Stimulated activated CD4-positive, alpha-beta T cell treated with anti-CD3 and anti-CD28 coated beads, TNF-alpha, amount 100 ng/mL, for 24 hours (primary cell): Measurements from ENCODE around the gene RYR2.
"Not testable (repeated sequence)": the region's sequence is repeated elsewhere in the genome, so short reads cannot be mapped to it uniquely, and the experiment has no call there.

Experiments used
- DNase-seq, 3 experiments: peaks; one replicate each; pipeline ENCODE4 v3.0.0-alpha.2; 2020; ENCODE audit warnings: low read depth in 3 of 3

RYR2 gene

GRCh38 chr1:237250055-237250454 is 208.1 kb downstream of the RYR2 start:
- DNase-seq: no peak

- DNase-seq: no peak
Observed at GRCh38 chr1:237255071-237255470, 213.1 kb downstream of the RYR2 start.

DNA sequence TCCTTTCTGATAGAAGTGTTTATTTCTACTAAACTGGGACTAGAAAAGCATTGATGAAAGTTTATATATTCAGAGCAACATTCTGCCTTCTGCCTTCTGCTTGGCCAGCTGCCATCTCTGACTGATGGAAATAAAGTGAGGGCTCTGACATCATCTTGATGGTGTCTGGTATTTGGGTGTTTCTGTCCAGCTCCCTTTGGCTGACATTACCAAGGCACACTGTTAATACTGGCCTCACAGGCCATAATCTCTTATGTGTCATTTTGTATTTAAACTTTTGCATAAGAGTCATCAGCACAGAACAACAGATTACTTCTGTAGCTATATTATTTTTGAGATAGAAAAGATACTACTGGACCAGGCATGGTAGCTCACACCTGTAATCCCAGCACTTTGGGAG is 216.9 kb downstream of the RYR2 start:
- no peak for DNase-seq

DNA sequence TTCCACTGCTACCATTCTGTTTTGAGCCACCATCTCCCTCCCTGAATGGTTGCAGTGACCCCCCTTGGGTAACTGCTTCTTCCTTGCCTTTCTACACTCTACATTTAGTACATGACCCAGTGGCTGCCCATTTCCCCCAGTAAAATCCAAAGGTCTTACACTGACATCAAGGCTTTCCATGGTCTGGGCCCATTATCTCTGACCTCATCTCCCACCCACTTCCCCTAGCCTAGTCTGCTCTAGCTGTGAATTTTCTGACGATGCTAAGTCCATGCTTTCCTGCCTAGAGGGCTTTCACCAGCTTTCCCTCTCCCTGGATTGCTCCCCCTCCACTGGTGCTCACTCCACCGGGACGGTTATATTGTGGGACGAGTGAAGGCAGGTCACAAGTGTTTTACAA is 219.2 kb downstream of the RYR2 start:
- DNase-seq: no peak

GRCh38 chr1:237267743-237268142 is 225.8 kb downstream of the RYR2 start:
- no peak for DNase-seq

DNA sequence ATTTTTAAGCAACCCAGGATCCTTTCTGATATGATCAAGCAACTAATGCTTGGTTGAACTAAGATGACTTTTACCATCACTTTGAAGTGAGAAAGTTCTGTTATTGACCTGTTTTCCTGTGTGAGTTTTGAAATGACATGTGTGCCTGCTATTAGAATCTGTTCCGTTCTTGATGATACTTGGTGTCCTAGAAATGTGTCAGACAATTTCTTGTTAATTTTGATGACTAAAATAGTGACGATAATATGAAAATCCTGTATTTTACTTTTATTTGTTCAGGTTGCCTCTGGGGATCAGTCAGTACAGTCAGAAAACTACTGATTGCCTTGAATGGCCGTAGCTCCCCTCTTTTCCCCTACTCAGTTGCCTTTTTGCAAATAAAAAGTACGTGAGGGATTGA is 228.0 kb downstream of the RYR2 start:
- no peak for DNase-seq

GRCh38 chr1:237270353-237270752 is 228.4 kb downstream of the RYR2 start:
- no peak for DNase-seq

GRCh38 chr1:237277994-237278393 is 236.0 kb downstream of the RYR2 start:
- DNase-seq: not testable (repeated sequence)

- no peak for DNase-seq
Observed at GRCh38 chr1:237279629-237280028, 237.6 kb downstream of the RYR2 start.

- DNase-seq: no peak
Observed at GRCh38 chr1:237281481-237281880, 239.5 kb downstream of the RYR2 start.

DNA sequence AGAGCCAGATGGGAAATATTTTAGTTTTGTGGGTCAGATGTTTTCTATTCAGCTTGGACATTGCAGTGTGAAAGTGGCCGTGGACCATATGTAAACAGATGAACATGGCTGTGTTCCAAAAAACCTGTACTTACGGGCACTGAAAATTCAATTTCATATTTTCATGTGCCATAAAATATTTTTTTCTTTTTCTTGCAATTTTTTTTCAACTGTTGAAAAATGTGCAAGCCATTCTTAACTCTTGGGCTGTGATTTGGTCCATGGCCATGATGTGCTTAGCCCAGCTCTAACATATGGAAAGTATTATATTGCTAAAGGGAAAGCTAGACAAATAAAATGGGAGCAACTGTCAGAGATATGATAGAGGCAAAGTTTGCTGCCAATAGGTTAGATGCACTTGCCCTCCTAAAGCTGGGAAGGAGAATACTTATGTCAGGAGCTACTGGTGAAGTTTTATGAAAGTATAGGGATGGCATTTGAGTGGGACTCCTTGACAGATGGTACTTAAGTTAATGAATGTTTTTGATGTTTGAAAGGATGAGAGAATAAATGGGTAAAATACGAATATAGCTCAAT is 240.3 kb downstream of the RYR2 start:
- no peak for DNase-seq

DNA sequence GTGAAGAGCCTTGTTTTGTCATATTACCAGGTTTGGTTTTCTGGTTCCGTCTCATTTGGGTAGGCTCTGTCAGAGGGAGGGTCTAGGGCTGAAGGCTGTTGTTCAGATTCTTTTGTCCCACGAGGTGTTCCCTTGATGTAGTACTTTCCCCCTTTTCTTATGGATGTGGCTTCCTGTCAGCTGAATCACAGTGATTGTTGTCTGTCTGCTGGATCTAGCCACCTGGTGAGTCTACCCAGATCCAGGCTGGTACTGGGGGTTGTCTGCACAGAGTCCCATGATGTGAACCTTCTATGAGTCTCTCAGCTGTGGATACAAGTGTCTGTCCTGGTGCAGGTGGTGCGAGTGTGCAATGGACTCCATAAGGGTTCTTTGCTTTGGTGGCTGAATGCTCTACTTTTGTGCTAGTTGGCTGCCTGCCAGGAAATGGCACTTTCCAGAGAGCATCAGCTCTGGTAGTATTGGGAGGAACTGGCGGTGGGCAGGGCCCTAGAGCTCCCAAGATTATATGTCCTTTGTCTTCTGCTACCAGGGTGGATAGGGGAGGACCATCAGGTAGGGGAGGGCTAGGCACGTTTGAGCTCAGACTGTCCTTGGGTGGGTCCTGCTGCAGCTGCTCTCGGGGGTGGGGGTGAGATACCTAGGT is 246.0 kb downstream of the RYR2 start:
- DNase-seq: no peak

DNA sequence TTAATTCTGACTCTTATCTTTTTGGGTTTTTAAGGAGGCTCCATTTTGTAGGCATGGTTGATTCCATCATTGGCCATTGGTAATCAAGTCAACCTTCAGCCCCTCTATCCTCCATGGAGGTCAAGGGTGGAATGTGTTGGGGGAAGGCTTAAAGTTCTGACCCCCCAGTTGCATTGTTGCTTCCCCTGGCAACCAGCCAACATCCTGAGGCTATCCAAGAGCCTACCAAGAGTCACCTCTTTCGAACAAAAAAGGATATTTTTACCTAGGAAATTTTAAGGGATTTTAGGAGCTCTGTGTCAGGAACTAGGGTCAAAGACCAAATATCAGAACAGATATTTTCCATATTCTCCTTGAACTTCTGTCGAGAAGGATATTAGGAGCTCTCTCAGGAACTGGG is 251.8 kb downstream of the RYR2 start:
- no peak for DNase-seq

GRCh38 chr1:237296861-237297260 is 254.9 kb downstream of the RYR2 start:
- no peak for DNase-seq

DNA sequence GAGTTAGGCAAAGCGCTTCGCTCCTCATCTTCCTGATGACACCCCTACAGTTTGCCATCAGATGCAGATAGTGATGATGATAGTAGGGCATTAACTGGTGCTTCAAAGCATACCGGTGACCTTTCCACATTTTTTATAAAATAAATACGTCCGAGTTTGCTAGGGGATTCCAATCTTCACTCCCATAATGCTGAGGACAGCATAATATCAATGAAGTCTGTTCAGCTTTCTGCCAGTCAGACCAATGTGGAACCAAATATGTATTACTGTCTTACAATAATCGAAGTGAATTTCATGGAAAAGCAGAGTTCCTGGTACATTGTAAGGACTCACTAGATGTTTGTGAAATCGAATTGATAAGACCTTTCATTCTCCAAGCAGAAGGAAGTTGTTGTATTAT is 258.7 kb downstream of the RYR2 start:
- no peak for DNase-seq

DNA sequence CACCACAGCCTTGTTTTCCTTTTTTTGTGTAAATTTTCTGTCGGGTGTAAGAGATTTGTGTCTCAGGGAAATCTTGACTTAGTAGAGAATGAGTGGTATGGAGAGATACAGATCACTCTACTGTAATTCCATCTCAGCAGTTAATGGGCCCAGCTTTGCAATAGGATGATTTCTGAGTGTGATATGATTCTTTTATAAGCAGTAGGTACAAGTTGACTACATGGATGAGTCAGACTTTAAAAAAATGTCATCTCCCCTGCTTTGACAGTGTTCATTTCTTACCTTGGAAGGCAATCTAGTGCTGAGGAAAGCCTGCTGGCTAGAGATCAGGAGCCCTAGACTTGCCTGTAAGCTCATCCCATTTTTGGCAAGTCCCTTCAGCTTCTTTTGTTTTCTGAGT is 261.9 kb downstream of the RYR2 start:
- no peak for DNase-seq

GRCh38 chr1:237306726-237307125 is 264.7 kb downstream of the RYR2 start:
- DNase-seq: no peak

DNA sequence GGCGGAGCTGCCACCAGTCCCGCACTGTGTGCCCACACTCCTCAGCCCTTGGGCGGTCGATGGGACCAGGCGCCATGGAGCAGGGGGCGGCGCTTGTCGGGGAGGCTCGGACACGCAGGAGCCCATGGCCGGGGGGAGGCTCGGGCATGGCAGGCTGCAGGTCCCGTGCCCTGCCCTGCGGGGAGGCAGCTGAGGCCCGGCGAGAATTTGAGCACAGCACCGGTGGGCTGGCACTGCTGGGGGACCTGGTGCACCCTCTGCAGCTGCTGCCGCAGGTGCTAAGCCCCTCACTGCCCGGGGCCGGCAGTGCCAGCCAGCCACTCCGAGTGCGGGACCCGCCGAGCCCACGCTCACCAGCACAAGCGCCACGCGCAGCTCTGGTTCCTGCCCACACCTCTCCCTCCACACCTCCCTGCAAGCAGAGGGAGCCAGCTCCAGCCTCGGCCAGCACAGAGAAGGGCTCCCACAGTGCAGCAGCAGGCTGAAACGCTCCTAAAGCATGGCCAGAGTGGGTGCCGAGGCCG is 267.7 kb downstream of the RYR2 start:
- no peak for DNase-seq

- no peak for DNase-seq
Observed at GRCh38 chr1:237316352-237316751, 274.4 kb downstream of the RYR2 start.

DNA sequence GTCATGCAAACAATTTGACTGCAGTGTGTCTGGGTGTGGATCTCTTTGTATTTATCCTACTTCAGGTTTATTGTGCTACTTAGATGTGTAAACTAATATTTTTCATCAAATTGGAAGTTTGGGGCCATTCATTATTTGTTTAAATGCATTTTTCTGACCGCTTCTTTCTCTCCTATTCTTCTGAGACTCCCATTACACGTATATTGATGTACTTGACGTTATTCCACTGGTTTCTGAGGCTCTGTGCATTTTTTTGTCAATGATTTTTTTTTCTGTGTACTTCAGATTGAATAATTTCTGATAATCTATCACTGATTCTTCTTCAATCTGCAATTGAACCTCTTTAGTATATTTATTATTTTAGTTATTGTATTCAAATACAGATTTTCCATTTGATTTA is 276.8 kb downstream of the RYR2 start:
- DNase-seq: no peak

DNA sequence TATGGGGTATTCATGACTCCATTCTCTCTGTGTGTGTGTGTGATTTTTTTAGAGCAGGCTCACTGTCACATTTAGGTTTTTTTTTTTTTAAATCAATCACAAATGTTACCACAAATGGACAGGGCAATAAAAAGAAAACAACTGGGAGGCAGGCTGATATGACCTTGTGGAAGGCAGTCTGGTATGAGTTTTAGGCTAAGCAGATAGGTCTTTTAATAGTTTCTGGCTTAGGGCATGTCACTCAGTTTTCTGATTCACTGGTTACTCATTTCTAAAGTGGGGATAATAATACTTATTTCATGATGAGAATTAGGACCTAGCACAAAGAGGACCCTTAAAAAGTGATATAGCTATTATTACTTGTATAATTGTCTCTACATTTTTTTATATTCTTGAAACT is 278.9 kb downstream of the RYR2 start:
- DNase-seq: no peak

DNA sequence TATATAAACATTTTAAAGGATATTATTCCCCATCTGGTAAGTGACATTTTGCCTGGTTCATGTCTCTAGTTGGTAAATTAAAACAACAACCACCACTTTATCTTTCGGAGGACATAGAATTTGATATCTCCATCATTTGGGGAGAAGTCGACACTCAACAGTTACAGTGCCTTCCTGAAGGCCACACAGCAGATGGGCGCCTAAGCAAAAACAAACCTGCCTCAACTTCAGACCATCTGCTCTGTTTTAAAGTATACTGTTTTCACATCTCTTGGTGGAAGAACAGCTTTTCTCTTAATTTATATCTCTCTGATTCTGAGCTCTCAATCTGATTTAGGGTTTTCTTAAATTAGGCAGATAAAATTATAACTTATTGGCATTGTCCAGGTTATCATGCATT is 282.2 kb downstream of the RYR2 start:
- DNase-seq: no peak

- DNase-seq: no peak
Observed at GRCh38 chr1:237327061-237327460, 285.1 kb downstream of the RYR2 start.

GRCh38 chr1:237340892-237341291 is 298.9 kb downstream of the RYR2 start:
- DNase-seq: no peak
